Tibial artery (tissue), 4 donors: ENCODE data around the gene ILK.

Experiments
- DNase-seq, 2 donors: peaks; one replicate each; pipeline ENCODE4 v3.0.0-alpha.2; 2019
- H3K27ac ChIP-seq, 2 donors: fragments of 200-600 bp; sonication (generic) in 1 of 2; 1 replicate in 1 of 2; 2 replicates in 1 of 2; pipeline ENCODE4 v1.5.1; 2018 to 2019; ENCODE audit warnings: mild to moderate bottlenecking in 1 of 2
- H3K27me3 ChIP-seq, 2 donors: fragments of 200-600 bp; sonication (generic) in 1 of 2; one replicate each; pipeline versions ENCODE4 v1.5.1 to v1.6.0; 2016 to 2019
- H3K36me3 ChIP-seq, 3 donors: fragments of 200-600 bp; sonication (generic) in 2 of 3; one replicate each; pipeline ENCODE4 v1.5.1; 2016 to 2019; ENCODE audit warnings: mild to moderate bottlenecking in 2 of 3
- H3K4me1 ChIP-seq, 4 donors: fragments of 200-600 bp; sonication (generic) in 2 of 4; 1 replicate in 3 of 4; 2 replicates in 1 of 4; pipeline ENCODE4 v1.5.1; 2016 to 2019
- H3K4me3 ChIP-seq, 2 donors: fragments of 200-600 bp; sonication (generic) in 1 of 2; 1 replicate in 1 of 2; 2 replicates in 1 of 2; pipeline ENCODE4 v1.5.1; 2018 to 2019; ENCODE audit warnings: mild to moderate bottlenecking in 2 of 2
- H3K9me3 ChIP-seq, 3 donors: fragments of 200-600 bp; sonication (generic) in 1 of 3; one replicate each; pipeline ENCODE4 v1.5.1; 2016 to 2019
- CTCF ChIP-seq, 2 experiments: fragments of 200-600 bp in 1 of 2; fragments of 450-650 bp in 1 of 2; IDR thresholded peaks; one replicate each; pipeline ENCODE4 v1.5.1; 2017 to 2019; ENCODE audit warnings: antibody characterized with exemption in 2 of 2, mild to moderate bottlenecking in 1 of 2, moderate library complexity in 1 of 2
- intact Hi-C: fragments of 100-400 bp; cut with DNase I; formaldehyde crosslinking; loops from one replicate; pipeline ENCODE4 v1.15.0; 2023; ENCODE audit warnings: low total_unique reads

The ILK gene

GRCh38 chr11:6604081-6604626 is 580 bp downstream of the ILK start:
- Histone ChIP-seq H3K36me3 (peaks cover 36 to 43% (median 39%) of the 10 kb centered on the region in 3 donors), H3K4me3 (peak overlapping the region; percentile 83 to 96), H3K4me1 (peaks cover 4 to 72% (median 61%) of the 10 kb centered on the region in 4 donors), H3K27ac (peak overlapping the region; percentile 93 to 98), H3K9me3 (no peaks in the 10 kb centered on the region), H3K27me3 (no peaks in the 10 kb centered on the region)
- peak; percentile 68 to 78 for DNase-seq
- peak; percentile 16 to 27 for TF ChIP-seq CTCF (IDR thresholded peaks at IDR 0.05)
- intact Hi-C loops: no loop called here

GRCh38 chr11:6604790-6605189 is 1.2 kb downstream of the ILK start:
- H3K36me3 ChIP-seq: peaks cover 36 to 43% (median 39%) of the 10 kb centered on the region in 3 donors
- H3K27me3 ChIP-seq: no peaks in the 10 kb centered on the region
- no peak for TF ChIP-seq CTCF (IDR thresholded peaks at IDR 0.05)
- peak overlapping the region; percentile 93 to 98 for H3K27ac ChIP-seq
- H3K4me1 ChIP-seq: peaks cover 4 to 73% (median 64%) of the 10 kb centered on the region in 4 donors
- peak overlapping the region; percentile 83 to 96 for H3K4me3 ChIP-seq
- no peaks in the 10 kb centered on the region for H3K9me3 ChIP-seq
- no peak for DNase-seq
- intact Hi-C loops: loop anchor here (5.0 kb wide), 1 partner anchor 122 kb away; the partner anchor contains the start of genes ARFIP2 and TIMM10B

- intact Hi-C loops: loop anchor here (5.0 kb wide), 1 partner anchor 124 kb away; the partner anchor contains the start of genes ARFIP2 and TIMM10B
- Histone ChIP-seq H3K4me3 (peak overlapping the region; percentile 83 to 96), H3K27me3 (no peaks in the 10 kb centered on the region), H3K9me3 (no peaks in the 10 kb centered on the region), H3K4me1 (peaks cover 4 to 74% (median 66%) of the 10 kb centered on the region in 4 donors), H3K27ac (peak overlapping the region; percentile 93 to 98), H3K36me3 (peaks cover 36 to 42% (median 39%) of the 10 kb centered on the region in 3 donors)
- TF ChIP-seq CTCF (IDR thresholded peaks at IDR 0.05): no peak
- DNase-seq: peak; percentile 95 to 98
These were observed 3.1 kb downstream of the ILK start for GRCh38 chr11:6606471-6607189.

- peak overlapping the region; percentile 23 to 83 for H3K4me3 ChIP-seq
- intact Hi-C loops: loop anchor here (5.0 kb wide), 1 partner anchor 125 kb away; the partner anchor contains the start of genes ARFIP2 and TIMM10B
- peaks cover 36 to 42% (median 42%) of the 10 kb centered on the region in 3 donors for H3K36me3 ChIP-seq
- peak overlapping the region; percentile 93 to 98 for H3K27ac ChIP-seq
- no peaks in the 10 kb centered on the region for H3K27me3 ChIP-seq
- TF ChIP-seq CTCF (IDR thresholded peaks at IDR 0.05): no peak
- H3K4me1 ChIP-seq: peaks cover 4 to 67% (median 59%) of the 10 kb centered on the region in 4 donors
- no peaks in the 10 kb centered on the region for H3K9me3 ChIP-seq
- no peak for DNase-seq
These were observed 3.7 kb downstream of the ILK start for GRCh38 chr11:6607190-6607795.

GRCh38 chr11:6608011-6608410 is 4.4 kb downstream of the ILK start:
- peaks cover 4 to 65% (median 57%) of the 10 kb centered on the region in 4 donors for H3K4me1 ChIP-seq
- TF ChIP-seq CTCF (IDR thresholded peaks at IDR 0.05): no peak
- peak overlapping the region in 1 of 2 donors; percentile 83 for H3K4me3 ChIP-seq
- peak overlapping the region; percentile 93 to 98 for H3K27ac ChIP-seq
- no peak for DNase-seq
- peaks cover 36 to 42% (median 42%) of the 10 kb centered on the region in 3 donors for H3K36me3 ChIP-seq
- intact Hi-C loops: loop anchor here (5.0 kb wide), 1 partner anchor 126 kb away; the partner anchor contains the start of genes ARFIP2 and TIMM10B
- H3K27me3 ChIP-seq: no peaks in the 10 kb centered on the region
- H3K9me3 ChIP-seq: no peaks in the 10 kb centered on the region
